Fibroblast of villous mesenchyme (primary cell): ENCODE results near the gene CPM. TPM values are rescaled to one million over a fixed set of nuclear protein-coding genes. Genes with fewer than 3 reads are reported as not detected.

ENCODE experiments used
- DNase-seq: peaks from one replicate; pipeline ENCODE4 v3.0.0-alpha.2; 2010; ENCODE audit warnings: low read depth
- H3K4me3 ChIP-seq: 2 replicates; pipeline ENCODE4 v1.5.1; 2011; ENCODE audit warnings: low read depth, mild to moderate bottlenecking, low read length
- total RNA-seq: library from RNA; depleted of rRNA; stranded (reverse); fragments of >200 nt; gene quantifications from 2 replicates; pipeline ENCODE4 v1.2.3, GENCODE V29; 2012
- TF ChIP-seq, protein P1 (sequence below): IDR thresholded peaks from 2 replicates; pipeline ENCODE4 v1.5.1; 2012; ENCODE audit warnings: low read depth, mild to moderate bottlenecking, low read length; ENCODE audit not compliant: insufficient read depth

The CPM gene
- total RNA-seq, 1 donor = 23.3 TPM

DNA sequence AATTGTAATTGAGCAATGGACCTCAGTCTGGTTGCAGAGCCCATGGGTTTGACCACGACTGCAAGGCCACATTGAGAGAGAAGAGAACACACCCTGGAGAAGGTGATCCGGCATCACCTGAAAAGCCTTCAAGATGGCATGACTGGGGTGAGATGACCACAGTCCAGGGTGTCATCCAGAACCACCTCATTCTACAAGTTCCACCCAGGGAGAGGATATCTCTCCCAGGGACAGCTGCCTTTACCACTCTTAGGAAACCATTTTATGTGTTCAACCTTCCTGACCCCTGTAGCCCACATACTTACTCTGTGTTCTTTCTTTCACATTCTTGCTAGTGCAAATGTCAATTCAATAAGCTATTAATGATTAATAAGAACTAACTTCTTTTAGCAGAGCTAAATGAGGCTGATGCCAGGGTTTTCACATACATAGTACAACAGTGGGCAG, 43.4 kb upstream of the CPM start:
- TF ChIP-seq, protein P1, sequence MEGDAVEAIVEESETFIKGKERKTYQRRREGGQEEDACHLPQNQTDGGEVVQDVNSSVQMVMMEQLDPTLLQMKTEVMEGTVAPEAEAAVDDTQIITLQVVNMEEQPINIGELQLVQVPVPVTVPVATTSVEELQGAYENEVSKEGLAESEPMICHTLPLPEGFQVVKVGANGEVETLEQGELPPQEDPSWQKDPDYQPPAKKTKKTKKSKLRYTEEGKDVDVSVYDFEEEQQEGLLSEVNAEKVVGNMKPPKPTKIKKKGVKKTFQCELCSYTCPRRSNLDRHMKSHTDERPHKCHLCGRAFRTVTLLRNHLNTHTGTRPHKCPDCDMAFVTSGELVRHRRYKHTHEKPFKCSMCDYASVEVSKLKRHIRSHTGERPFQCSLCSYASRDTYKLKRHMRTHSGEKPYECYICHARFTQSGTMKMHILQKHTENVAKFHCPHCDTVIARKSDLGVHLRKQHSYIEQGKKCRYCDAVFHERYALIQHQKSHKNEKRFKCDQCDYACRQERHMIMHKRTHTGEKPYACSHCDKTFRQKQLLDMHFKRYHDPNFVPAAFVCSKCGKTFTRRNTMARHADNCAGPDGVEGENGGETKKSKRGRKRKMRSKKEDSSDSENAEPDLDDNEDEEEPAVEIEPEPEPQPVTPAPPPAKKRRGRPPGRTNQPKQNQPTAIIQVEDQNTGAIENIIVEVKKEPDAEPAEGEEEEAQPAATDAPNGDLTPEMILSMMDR = no peak
- no peak for DNase-seq
- no peak overlapping the region for H3K4me3 ChIP-seq

DNA sequence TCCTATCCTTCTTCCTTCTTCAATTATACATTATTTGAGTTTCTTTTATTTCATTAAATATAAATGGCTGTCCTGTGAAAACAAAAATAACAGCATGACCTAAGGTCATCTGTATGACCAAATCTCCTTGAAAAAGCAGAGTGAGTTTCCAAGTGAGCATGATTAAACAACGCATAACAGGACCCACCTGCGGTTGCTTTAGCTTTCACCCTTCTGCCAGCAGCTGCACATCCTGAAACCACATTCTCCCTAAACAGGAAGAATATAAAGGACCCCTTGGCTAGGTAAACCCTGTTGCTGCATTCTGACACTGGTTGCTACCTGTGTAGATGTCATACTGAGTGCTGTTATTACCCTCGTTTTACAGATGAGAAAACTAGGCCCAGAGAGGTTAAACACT, 42.8 kb upstream of the CPM start:
- DNase-seq = no peak
- TF ChIP-seq, protein P1 = no peak
- H3K4me3 ChIP-seq = no peak overlapping the region

DNA sequence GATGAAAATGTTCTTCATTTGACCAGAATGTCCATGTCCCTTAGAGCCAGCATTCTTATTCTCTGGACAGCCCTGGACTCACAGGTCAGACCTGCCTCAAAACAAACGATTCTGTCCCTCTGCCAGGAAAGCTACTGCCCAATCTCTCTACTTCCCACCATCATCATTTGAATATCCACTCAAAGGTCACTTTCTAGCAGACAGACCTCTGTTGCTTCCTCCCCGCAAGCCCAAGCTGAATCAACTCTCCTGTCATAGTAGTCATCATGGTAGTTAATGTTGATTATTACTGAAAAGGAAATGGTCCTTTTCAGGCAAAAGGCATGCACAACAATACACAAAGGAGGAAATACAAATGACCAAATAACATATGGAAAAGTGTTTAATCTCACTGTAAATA, 39.6 kb upstream of the CPM start:
- no peak for DNase-seq
- TF ChIP-seq, protein P1 = no peak
- no peak overlapping the region for H3K4me3 ChIP-seq

DNA sequence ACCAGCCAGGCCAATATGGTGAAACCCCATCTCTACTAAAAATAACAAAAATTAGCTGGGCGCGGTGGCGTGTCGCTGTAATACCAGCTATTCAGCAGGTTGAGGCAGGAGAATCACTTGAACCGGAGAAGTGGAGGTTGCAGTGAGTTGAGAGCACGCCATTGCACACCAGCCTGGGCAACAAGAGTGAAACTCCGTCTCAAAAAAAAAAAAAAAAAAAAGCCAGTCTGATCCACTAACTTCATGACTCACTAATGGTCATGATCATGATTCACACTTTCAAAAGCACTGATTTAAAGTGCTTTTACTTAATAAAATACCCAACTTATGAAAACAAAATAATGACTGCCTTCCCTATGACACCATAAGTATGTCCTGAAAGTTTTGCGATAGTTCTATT, 38.4 kb upstream of the CPM start:
- peak; percentile 44 for DNase-seq
- TF ChIP-seq, protein P1 = no peak

DNA sequence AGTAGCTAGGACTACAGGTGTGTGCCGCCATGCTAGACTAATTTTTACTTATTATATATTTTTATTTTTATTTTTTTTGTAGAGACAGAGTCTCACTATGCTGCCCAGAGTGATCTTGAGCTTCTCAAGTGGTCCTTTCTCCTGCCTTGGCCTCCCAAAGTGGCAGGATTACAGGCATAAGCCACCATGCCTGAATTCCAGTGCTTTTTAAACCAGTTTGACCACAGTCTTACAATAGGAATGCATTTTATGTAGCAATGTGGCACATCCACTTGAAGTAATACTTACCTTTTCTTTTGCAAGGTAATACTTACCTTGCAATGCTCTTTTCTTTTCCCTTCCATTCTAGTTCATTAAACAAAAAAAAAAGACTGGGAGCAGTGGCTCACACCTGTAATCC, 38.0 kb upstream of the CPM start:
- H3K4me3 ChIP-seq = no peak overlapping the region
- DNase-seq = no peak
- TF ChIP-seq, protein P1 = no peak

More for the DNA sequence above, 38.4 kb upstream of the CPM start:
- H3K4me3 ChIP-seq = no peak overlapping the region

DNA sequence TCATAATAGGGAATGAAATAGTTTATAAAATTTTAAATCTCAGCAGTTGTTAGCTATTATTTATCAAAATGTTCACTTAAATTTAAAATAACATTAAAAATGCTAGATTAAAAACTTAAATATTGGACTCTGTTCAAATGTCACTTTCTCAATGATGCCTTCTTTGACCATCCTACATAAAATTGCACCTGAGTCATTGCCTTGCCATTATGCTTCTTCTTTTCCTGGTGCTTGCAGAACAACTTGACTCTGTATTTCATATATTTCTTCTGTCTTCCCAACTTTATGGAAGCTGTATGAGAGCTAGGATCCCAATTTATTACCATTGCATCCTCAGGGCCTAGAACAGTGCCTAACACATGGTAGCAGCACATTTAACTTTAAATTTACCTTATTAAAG, 37.3 kb upstream of the CPM start:
- no peak for DNase-seq
- no peak overlapping the region for H3K4me3 ChIP-seq
- TF ChIP-seq, protein P1 = no peak

DNA sequence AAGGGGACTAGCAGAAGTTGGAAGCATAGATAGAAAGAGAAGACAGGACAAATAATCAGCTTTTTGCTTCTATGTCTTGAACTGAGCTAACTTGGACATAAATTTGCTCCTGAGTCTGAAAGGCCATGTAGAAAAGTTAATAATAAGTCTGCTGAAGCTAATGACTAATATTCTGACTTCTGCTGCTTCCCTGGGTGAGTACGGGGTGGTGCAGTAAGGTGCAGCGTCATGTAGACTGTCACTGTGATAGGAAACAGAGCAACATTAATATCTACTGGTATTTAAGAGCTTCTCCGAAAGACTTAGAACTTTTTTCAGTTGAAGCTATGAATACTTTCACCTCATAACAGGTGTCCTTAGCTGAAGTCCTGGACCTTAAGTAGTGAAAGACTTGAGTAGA, 34.1 kb upstream of the CPM start:
- TF ChIP-seq, protein P1 = no peak
- no peak overlapping the region for H3K4me3 ChIP-seq
- no peak for DNase-seq
